ENCODE data around the gene TNFRSF18. TPM values are rescaled to one million over a fixed set of nuclear protein-coding genes. Genes with fewer than 3 reads are reported as not detected.
"Not testable (repeated sequence)": the region's sequence is repeated elsewhere in the genome, so short reads cannot be mapped to it uniquely, and the experiment has no call there.

Gene TNFRSF18
- total RNA-seq, 1 donor = not detected

GRCh38 chr1:1178794-1179331 lies 27.5 kb downstream of the TNFRSF18 start:
- TF ChIP-seq, protein P1, sequence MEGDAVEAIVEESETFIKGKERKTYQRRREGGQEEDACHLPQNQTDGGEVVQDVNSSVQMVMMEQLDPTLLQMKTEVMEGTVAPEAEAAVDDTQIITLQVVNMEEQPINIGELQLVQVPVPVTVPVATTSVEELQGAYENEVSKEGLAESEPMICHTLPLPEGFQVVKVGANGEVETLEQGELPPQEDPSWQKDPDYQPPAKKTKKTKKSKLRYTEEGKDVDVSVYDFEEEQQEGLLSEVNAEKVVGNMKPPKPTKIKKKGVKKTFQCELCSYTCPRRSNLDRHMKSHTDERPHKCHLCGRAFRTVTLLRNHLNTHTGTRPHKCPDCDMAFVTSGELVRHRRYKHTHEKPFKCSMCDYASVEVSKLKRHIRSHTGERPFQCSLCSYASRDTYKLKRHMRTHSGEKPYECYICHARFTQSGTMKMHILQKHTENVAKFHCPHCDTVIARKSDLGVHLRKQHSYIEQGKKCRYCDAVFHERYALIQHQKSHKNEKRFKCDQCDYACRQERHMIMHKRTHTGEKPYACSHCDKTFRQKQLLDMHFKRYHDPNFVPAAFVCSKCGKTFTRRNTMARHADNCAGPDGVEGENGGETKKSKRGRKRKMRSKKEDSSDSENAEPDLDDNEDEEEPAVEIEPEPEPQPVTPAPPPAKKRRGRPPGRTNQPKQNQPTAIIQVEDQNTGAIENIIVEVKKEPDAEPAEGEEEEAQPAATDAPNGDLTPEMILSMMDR (IDR thresholded peaks at IDR 0.05; ENCODE audit: insufficient read depth, low read depth, low read length) = no peak
- H3K4me3 ChIP-seq (ENCODE audit: low read depth, low read length) = no peak overlapping the region
- DNase-seq (ENCODE audit: low read depth) = no peak

DNA sequence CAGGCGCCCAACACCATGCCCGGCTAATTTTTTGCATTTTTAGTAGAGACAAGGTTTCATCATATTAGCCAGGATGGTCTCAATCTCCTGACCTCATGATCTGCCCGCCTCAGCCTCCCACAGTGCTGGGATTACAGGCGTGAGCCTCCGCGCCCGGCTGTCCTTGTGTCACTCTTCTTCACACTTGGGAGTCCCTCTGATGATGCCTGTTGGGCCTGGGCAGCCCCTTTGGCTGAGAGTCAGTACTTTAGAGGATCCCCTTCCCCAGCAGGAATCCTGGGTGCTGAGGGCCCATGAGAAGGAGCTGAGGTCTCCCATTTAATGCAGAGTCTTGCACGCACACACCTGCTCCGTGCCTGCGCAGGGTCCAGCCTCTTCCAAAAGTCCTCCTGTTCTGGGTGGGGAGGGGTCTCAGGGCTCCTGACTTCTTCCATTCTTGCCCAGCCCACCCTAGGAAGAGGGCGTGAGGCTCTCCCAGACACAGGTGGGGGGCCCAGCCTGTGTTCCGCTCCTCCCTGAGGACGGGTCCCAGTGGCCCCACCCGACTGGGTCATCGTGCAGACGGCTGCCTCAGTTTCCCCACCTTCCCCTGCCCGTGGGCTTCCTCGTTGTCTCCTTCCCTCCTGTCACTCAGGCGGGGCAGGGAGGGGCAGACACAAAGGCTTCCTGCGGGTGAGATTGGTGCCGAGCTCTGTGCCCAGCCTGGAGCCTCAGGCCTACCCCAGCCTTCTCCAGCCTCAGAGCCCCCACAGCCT lies 28.8 kb downstream of the TNFRSF18 start:
- TF ChIP-seq, protein P1 (IDR thresholded peaks at IDR 0.05; ENCODE audit: insufficient read depth, low read depth, low read length) = no peak
- no peak for DNase-seq (ENCODE audit: low read depth)
- H3K4me3 ChIP-seq (ENCODE audit: low read depth, low read length) = no peak overlapping the region

DNA sequence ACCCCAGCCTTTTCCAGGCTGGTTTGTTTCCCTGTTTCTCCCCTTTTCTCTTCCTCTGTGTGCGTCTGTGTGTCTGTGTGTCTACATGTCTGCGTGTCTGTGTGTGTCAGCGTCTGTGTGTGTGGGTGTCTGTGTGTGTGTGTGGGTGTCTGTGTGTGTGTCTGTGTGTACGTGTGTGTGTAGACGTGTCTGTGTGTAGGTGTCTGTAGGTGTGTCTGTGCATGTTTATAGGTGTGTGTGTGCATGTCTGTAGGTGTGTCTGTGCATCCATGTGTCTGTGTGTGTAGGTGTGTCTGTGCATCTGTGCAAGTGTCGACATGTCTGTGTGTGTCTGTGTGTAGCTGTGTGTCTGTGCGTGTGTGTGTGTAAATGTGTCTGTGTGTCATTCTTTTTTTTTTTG lies 29.5 kb downstream of the TNFRSF18 start:
- TF ChIP-seq, protein P1 (IDR thresholded peaks at IDR 0.05; ENCODE audit: insufficient read depth, low read depth, low read length) = no peak
- no peak for DNase-seq (ENCODE audit: low read depth)
- no peak overlapping the region for H3K4me3 ChIP-seq (ENCODE audit: low read depth, low read length)

DNA sequence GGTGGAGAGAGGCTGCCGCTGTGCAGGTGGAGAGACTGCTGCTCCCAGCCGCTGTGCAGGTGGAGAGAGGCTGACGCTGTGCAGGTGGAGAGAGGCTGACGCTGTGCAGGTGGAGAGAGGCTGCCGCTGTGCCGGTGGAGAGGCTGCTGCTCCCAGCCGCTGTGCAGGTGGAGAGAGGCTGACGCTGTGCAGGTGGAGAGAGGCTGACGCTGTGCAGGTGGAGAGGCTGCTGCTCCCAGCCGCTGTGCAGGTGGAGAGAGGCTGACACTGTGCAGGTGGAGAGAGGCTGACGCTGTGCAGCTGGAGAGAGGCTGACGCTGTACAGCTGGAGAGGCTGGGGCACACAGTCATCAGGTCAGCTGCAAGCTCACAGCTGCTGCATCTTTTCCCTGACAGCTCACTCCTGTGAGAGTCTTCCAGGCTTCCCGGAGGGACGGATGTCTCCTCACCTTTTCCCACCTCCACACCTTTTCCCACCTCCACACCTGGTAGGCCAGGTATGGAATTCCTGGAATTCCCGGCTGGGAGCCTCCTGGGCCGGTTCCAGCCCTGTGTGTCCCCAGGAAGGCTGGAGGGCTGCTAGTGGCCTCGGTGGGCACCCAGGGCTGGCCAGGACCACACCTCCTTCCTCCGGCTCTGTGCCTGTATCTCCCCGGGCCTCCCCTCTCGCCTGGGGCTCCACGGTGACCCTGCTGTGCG lies 30.2 kb downstream of the TNFRSF18 start:
- H3K4me3 ChIP-seq (ENCODE audit: low read depth, low read length); DNase-seq (ENCODE audit: low read depth): not testable (repeated sequence)

GRCh38 chr1:1175221-1176062 lies 30.9 kb downstream of the TNFRSF18 start:
- DNase-seq (ENCODE audit: low read depth) = no peak
- no peak overlapping the region for H3K4me3 ChIP-seq (ENCODE audit: low read depth, low read length)
- TF ChIP-seq, protein P1 (IDR thresholded peaks at IDR 0.05; ENCODE audit: insufficient read depth, low read depth, low read length) = no peak

GRCh38 chr1:1173793-1174415 lies 32.5 kb downstream of the TNFRSF18 start, which contains the start of gene TTLL10:
Gene TTLL10 (plus strand): TSS chr1:1173880. CDS start chr1:1179216, 5,336 bp downstream.
- no peak within 1 kb of the TSS for H3K4me3 ChIP-seq (ENCODE audit: low read depth, low read length)
- DNase-seq (ENCODE audit: low read depth) = no peak
- TF ChIP-seq, protein P1 (IDR thresholded peaks at IDR 0.05; ENCODE audit: insufficient read depth, low read depth, low read length) = no peak
